ENCODE data around the gene S100A14.
"Not testable (repeated sequence)": the region's sequence is repeated elsewhere in the genome, so short reads cannot be mapped to it uniquely, and the experiment has no call there.

The S100A14 gene

GRCh38 chr1:153583976-153584375 is 32.1 kb downstream of the S100A14 start:
- DNase-seq: no peak

GRCh38 chr1:153583514-153583913 is 32.6 kb downstream of the S100A14 start:
- not testable (repeated sequence) for DNase-seq

- DNase-seq: not testable (repeated sequence)
Measured at GRCh38 chr1:153582836-153583235, 33.3 kb downstream of the S100A14 start.

- no peak for DNase-seq
Measured at GRCh38 chr1:153578936-153579335, 37.2 kb downstream of the S100A14 start.

GRCh38 chr1:153578490-153578889 is 37.6 kb downstream of the S100A14 start:
- no peak for DNase-seq

GRCh38 chr1:153577624-153578051 is 38.5 kb downstream of the S100A14 start:
- no peak for DNase-seq

- DNase-seq: no peak
Measured at GRCh38 chr1:153577138-153577537, 39.0 kb downstream of the S100A14 start.

GRCh38 chr1:153575497-153575896 is 40.6 kb downstream of the S100A14 start:
- DNase-seq: not testable (repeated sequence)

GRCh38 chr1:153575081-153575491 is 41.0 kb downstream of the S100A14 start:
- not testable (repeated sequence) for DNase-seq

GRCh38 chr1:153573351-153573750 is 42.8 kb downstream of the S100A14 start:
- DNase-seq: no peak

- no peak for DNase-seq
Measured at GRCh38 chr1:153572569-153573015, 43.5 kb downstream of the S100A14 start.

GRCh38 chr1:153571706-153572105 is 44.4 kb downstream of the S100A14 start:
- DNase-seq: no peak

- DNase-seq: no peak
Measured at GRCh38 chr1:153570874-153571273, 45.3 kb downstream of the S100A14 start.

- no peak for DNase-seq
Measured at GRCh38 chr1:153569465-153569864, 46.7 kb downstream of the S100A14 start.

- peak; percentile 61 for DNase-seq
Measured at GRCh38 chr1:153568367-153569099, 47.6 kb downstream of the S100A14 start.

- no peak for DNase-seq
Measured at GRCh38 chr1:153567621-153568366, 48.3 kb downstream of the S100A14 start.

GRCh38 chr1:153566414-153567371 is 49.4 kb downstream of the S100A14 start:
- DNase-seq: peak; percentile 84

GRCh38 chr1:153565529-153566374 is 50.4 kb downstream of the S100A14 start, which contains the start of gene S100A2:
Gene S100A2 (minus strand): TSS chr1:153565844. CDS start chr1:153563877, 1,967 bp downstream.
- DNase-seq: no peak
